ENCODE results near the gene FHOD3.
"Not testable (repeated sequence)": the region's sequence is repeated elsewhere in the genome, so short reads cannot be mapped to it uniquely, and the experiment has no call there.

Gene FHOD3

GRCh38 chr18:36798738-36799473, 501.4 kb downstream of the FHOD3 start:
- DNase-seq (ENCODE audit: low spot score) = no peak

GRCh38 chr18:36805105-36805504, 507.6 kb downstream of the FHOD3 start:
- no peak for DNase-seq (ENCODE audit: low spot score)

- DNase-seq (ENCODE audit: low spot score) = no peak
These were observed 511.2 kb downstream of the FHOD3 start for GRCh38 chr18:36808681-36809080.

GRCh38 chr18:36809590-36810381, 512.3 kb downstream of the FHOD3 start:
- peak; percentile 25 for DNase-seq (ENCODE audit: low spot score)

- DNase-seq (ENCODE audit: low spot score) = no peak
These were observed 513.9 kb downstream of the FHOD3 start for GRCh38 chr18:36811430-36811829.

- DNase-seq (ENCODE audit: low spot score) = no peak
These were observed 514.4 kb downstream of the FHOD3 start for GRCh38 chr18:36811955-36812354.

GRCh38 chr18:36812678-36813077, 515.2 kb downstream of the FHOD3 start:
- DNase-seq (ENCODE audit: low spot score) = no peak

GRCh38 chr18:36813101-36813775, 515.7 kb downstream of the FHOD3 start:
- no peak for DNase-seq (ENCODE audit: low spot score)

GRCh38 chr18:36813824-36814223, 516.3 kb downstream of the FHOD3 start:
- DNase-seq (ENCODE audit: low spot score) = no peak

GRCh38 chr18:36814994-36815393, 517.5 kb downstream of the FHOD3 start:
- DNase-seq (ENCODE audit: low spot score) = no peak

GRCh38 chr18:36816096-36816495, 518.6 kb downstream of the FHOD3 start:
- not testable (repeated sequence) for DNase-seq (ENCODE audit: low spot score)

- no peak for DNase-seq (ENCODE audit: low spot score)
These were observed 519.5 kb downstream of the FHOD3 start for GRCh38 chr18:36817039-36817438.

- DNase-seq (ENCODE audit: low spot score) = no peak
These were observed 521.1 kb downstream of the FHOD3 start for GRCh38 chr18:36818652-36819051.

- no peak for DNase-seq (ENCODE audit: low spot score)
These were observed 522.1 kb downstream of the FHOD3 start for GRCh38 chr18:36819621-36820020.

GRCh38 chr18:36821681-36822080, 524.2 kb downstream of the FHOD3 start:
- DNase-seq (ENCODE audit: low spot score) = no peak

GRCh38 chr18:36825526-36825925, 528.0 kb downstream of the FHOD3 start:
- DNase-seq (ENCODE audit: low spot score) = no peak

- no peak for DNase-seq (ENCODE audit: low spot score)
These were observed 529.0 kb downstream of the FHOD3 start for GRCh38 chr18:36826556-36826955.

GRCh38 chr18:36828157-36828629, 530.7 kb downstream of the FHOD3 start:
- peak; percentile 22 for DNase-seq (ENCODE audit: low spot score)

- DNase-seq (ENCODE audit: low spot score) = peak; percentile 70
These were observed 531.3 kb downstream of the FHOD3 start, which contains the start of the genes KIAA1328 and TPGS2 for GRCh38 chr18:36828630-36829361. TSS of gene KIAA1328 (plus strand) at chr18:36829127. CDS start at chr18:36829139, 12 bp downstream. TSS of gene TPGS2 (minus strand) at chr18:36829002. CDS start at chr18:36828767, 235 bp downstream.
